ENCODE measurements around the gene OR11G2.
"Not testable (repeated sequence)": the region's sequence is repeated elsewhere in the genome, so short reads cannot be mapped to it uniquely, and the experiment has no call there.

Gene OR11G2, protein sequence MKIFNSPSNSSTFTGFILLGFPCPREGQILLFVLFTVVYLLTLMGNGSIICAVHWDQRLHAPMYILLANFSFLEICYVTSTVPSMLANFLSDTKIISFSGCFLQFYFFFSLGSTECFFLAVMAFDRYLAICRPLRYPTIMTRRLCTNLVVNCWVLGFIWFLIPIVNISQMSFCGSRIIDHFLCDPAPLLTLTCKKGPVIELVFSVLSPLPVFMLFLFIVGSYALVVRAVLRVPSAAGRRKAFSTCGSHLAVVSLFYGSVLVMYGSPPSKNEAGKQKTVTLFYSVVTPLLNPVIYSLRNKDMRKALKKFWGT

DNA sequence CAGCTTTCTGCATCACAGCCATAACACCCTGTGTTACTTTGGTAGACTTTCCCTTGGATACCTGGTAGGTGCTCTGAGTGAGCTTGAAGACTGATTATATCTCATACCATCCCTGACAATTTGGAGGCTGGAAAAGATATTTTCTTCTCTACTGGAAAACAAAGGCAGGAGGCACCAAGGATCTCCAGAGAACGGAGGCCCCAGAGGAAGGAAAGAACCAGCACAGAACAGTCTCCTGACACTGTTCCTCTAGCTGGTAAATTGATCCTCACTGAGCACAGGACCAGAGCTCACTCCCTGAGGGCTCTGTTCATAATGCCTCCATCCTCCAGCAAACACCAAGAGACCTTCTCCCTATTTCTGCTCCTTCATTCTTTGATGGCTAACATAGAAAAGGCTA lies at the start of gene OR11G2:
Gene OR11G2 (plus strand): TSS at position 301 of the 400 bp plus-strand sequence. CDS start 6,542 bp downstream, outside the sequence.
- no peak for DNase-seq

GRCh38 chr14:20143911-20144310 lies 46.8 kb upstream of the OR11G2 start:
- DNase-seq = no peak

GRCh38 chr14:20144820-20145219 lies 45.9 kb upstream of the OR11G2 start:
- DNase-seq = no peak

DNA sequence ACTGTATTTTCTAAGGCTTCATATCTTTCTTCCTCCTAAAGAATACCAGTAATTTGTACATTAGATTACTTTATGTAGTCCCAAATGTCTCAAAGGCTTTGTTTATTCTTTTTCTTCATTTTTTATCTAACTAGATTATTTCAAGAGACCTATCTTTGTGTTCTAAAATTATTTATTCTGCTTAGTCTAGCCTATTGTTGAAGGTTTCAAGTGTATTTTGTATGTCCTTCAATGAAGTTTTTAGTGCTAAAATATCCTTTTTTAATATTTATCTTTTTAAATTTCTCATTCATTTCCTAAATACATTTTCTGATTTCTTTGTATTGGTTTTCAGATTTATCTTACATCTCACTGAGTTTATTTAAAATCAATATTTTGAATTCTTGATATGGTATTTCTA lies 26.2 kb upstream of the OR11G2 start:
- no peak for DNase-seq

DNA sequence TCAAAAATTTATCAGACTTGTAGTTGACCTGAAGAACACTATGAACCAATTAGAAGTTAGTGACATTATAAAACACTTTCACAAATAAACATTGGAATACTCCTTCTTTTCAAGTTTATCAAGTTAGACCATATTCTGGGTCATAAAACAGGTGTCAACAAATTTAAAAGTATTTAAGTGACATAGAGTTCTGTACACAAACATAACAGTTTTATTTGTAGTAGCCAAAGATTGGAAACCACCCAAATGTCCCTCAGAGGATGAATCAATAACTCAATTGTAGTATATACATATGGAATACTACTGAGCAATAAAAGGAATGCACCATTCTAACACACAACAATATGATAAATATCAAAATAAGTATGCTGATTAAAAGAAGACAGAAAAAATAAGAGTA lies 23.6 kb upstream of the OR11G2 start:
- no peak for DNase-seq

GRCh38 chr14:20169852-20170251 lies 20.8 kb upstream of the OR11G2 start:
- not testable (repeated sequence) for DNase-seq

- not testable (repeated sequence) for DNase-seq
These were observed 16.5 kb upstream of the OR11G2 start for GRCh38 chr14:20174205-20174604.

- DNase-seq = no peak
These were observed 14.4 kb upstream of the OR11G2 start for GRCh38 chr14:20176330-20176729.

DNA sequence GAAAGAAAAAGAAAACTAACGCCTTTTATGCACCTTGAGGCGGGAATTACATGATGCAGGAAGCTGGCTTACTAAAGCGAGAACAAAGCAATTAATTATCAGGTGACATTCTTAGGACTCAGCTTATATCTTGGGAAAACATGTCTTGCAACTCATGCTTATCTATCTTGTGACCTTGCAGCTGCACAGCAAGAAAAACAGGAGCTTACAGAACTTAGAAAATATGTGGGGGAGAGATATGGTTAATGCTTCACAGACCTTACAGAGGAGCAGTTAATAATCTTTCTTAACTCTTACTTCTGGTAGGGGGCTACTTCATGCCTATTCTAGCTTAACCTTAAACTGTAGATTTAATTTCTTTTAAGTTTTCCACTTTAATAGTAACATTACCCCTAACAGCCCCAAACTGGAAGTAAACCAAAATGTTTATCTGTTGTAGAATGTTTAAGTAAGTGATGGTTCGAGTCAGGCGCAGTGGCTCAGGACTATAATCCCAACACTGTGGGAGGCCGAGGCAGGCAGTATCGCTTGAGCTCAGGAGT lies 13.2 kb upstream of the OR11G2 start:
- no peak for DNase-seq

GRCh38 chr14:20179218-20179617 lies 11.5 kb upstream of the OR11G2 start:
- DNase-seq = peak; percentile 45 to 60

- DNase-seq = no peak
These were observed 10.8 kb upstream of the OR11G2 start for GRCh38 chr14:20179880-20180279.

DNA sequence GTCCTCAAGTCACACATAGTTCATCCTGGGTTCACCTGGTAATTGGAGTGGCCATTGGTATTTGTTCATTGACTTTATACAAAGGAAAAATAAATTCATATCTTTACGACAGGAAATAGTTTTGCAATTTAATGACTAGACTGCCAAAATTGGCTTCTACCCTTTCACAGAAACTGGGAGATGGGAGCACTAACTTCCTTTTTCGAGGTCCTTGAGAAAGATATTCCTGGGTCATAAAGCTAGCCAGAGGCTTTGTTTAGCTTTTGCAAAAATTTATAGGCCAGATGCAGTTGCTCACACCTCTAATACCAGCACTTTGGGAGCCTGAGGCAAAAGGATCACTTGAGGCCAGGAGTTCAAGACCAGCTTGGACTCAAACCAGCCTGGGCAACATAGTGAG lies 10.2 kb upstream of the OR11G2 start:
- DNase-seq = no peak

GRCh38 chr14:20184181-20184580 lies 6.5 kb upstream of the OR11G2 start:
- no peak for DNase-seq

DNA sequence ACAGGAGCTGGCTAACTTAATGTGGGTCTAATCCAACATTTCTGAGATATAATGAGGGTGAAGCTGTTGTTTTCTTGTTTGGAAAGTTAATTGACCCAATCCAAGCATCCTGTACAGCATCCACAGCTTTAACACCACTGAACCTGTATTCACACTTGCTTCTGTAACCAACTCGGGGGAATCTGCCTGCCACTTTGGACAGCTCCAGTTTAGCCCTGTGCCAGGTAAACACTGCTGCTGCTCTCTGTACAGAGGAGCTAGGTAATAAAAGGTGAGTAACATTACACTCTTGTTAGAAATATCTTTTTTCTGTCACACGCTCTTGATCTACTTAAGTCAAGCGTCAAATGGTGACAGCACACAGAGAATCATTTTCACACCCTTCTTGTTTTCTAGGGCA lies 700 bp downstream of the OR11G2 start:
- no peak for DNase-seq

GRCh38 chr14:20194101-20194500 lies 3.4 kb downstream of the OR11G2 start:
- no peak for DNase-seq

- DNase-seq = not testable (repeated sequence)
These were observed 4.5 kb downstream of the OR11G2 start for GRCh38 chr14:20195170-20195569.

DNA sequence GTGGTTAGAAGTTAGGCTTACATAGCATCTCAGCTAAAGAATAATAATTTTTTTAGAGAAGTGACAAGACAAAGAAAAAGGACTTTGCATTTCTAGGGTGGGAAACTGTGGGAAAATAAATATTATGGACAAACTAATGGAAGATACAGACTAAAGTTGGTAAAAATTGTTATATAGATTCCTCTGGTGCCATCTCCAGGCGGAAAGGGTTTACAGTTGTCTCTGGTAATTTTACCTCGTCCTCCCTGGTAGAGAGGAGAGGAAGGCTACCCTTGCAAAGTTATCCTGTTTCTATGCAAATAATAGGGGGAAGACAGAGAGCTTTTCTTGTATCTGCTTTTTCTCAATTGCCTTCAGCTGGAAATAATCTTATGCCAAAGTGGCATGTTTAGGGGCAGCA lies 5.2 kb downstream of the OR11G2 start:
- DNase-seq = no peak

DNA sequence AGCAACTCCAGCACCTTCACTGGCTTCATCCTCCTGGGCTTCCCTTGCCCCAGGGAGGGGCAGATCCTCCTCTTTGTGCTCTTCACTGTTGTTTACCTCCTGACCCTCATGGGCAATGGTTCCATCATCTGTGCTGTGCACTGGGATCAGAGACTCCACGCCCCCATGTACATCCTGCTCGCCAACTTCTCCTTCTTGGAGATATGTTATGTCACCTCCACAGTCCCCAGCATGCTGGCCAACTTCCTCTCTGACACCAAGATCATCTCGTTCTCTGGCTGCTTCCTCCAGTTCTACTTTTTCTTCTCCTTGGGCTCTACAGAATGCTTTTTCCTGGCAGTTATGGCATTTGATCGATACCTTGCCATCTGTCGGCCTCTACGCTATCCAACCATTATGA lies 6.8 kb downstream of the OR11G2 start:
- peak; percentile 12 to 40 for DNase-seq

- no peak for DNase-seq
These were observed 8.3 kb downstream of the OR11G2 start for GRCh38 chr14:20198991-20199390.

GRCh38 chr14:20204721-20205120 lies 14.0 kb downstream of the OR11G2 start:
- DNase-seq = peak in 1 of 2 experiments; percentile 4

- no peak for DNase-seq
These were observed 18.9 kb downstream of the OR11G2 start for GRCh38 chr14:20209595-20209994.

- not testable (repeated sequence) for DNase-seq
These were observed 21.7 kb downstream of the OR11G2 start for GRCh38 chr14:20212406-20212805.

GRCh38 chr14:20215196-20215595 lies 24.5 kb downstream of the OR11G2 start:
- no peak for DNase-seq

- DNase-seq = no peak
These were observed 28.3 kb downstream of the OR11G2 start for GRCh38 chr14:20219033-20219432.

- no peak for DNase-seq
These were observed 32.7 kb downstream of the OR11G2 start, which contains the start of gene OR11H6 for GRCh38 chr14:20223410-20223809. TSS of gene OR11H6 (plus strand) at chr14:20223710. CDS start at chr14:20223710, 0 bp downstream.
